CD8-positive, alpha-beta memory T cell (primary cell): ENCODE results near the gene PLCB2. TPM values are rescaled to one million over a fixed set of nuclear protein-coding genes. Genes with fewer than 3 reads are reported as not detected.

Experiments used
- CTCF ChIA-PET: fragments of 350-600 bp; sonication (Branson Sonifier 250); formaldehyde crosslinking; loops from one replicate; lab custom pipeline; 2021; ENCODE audit warnings: antibody characterized with exemption; lab: Charles Lee
- POLR2A ChIA-PET: fragments of 350-600 bp; sonication (Branson Sonifier 250); formaldehyde crosslinking; loops from one replicate; lab custom pipeline; 2021; ENCODE audit warnings: antibody characterized with exemption; lab: Charles Lee
- DNase-seq, 5 donors: peaks; one replicate each; pipeline versions ENCODE4 v3.0.0 to v3.0.0-alpha.2; 2020 to 2022; ENCODE audit warnings: mixed read lengths in 1 of 5
- H3K27ac ChIP-seq: one replicate; pipeline ENCODE4 v1.7.0; 2013; ENCODE audit warnings: low read depth, mild to moderate bottlenecking, low read length, moderate library complexity
- H3K27me3 ChIP-seq: 2 replicates; pipeline ENCODE4 v1.7.0; 2013; ENCODE audit warnings: low read length, mild to moderate bottlenecking; ENCODE audit not compliant: insufficient read depth, poor library complexity, severe bottlenecking
- H3K36me3 ChIP-seq: 2 replicates; pipeline ENCODE4 v1.7.0; 2013; ENCODE audit warnings: mild to moderate bottlenecking, low read length, moderate library complexity; ENCODE audit not compliant: insufficient read depth
- H3K4me1 ChIP-seq: 2 replicates; pipeline ENCODE4 v1.7.0; 2013; ENCODE audit warnings: mild to moderate bottlenecking, low read length, moderate library complexity; ENCODE audit not compliant: insufficient read depth
- H3K4me3 ChIP-seq: 2 replicates; pipeline ENCODE4 v1.7.0; 2013; ENCODE audit warnings: mild to moderate bottlenecking, low read length
- H3K9me3 ChIP-seq: 2 replicates; pipeline ENCODE4 v1.7.0; 2013; ENCODE audit warnings: mild to moderate bottlenecking, low read length
- H3K27ac Mint-ChIP-seq, 8 donors: one replicate each; pipeline ENCODE4 v1.8.0; 2020 to 2021; ENCODE audit warnings: mixed read lengths in 8 of 8, mild to moderate bottlenecking in 6 of 8, inconsistent platforms in 3 of 8, moderate library complexity in 3 of 8
- H3K27me3 Mint-ChIP-seq, 2 donors: one replicate each; pipeline ENCODE4 v1.8.0; 2020 to 2021; ENCODE audit warnings: mixed read lengths in 2 of 2, mild to moderate bottlenecking in 1 of 2, moderate library complexity in 1 of 2
- H3K36me3 Mint-ChIP-seq, 3 donors: one replicate each; pipeline ENCODE4 v1.8.0; 2020 to 2021; ENCODE audit warnings: mixed read lengths in 3 of 3, inconsistent platforms in 1 of 3, mild to moderate bottlenecking in 1 of 3
- H3K4me1 Mint-ChIP-seq, 3 donors: one replicate each; pipeline ENCODE4 v1.8.0; 2020 to 2021; ENCODE audit warnings: mixed read lengths in 3 of 3, inconsistent platforms in 1 of 3, mild to moderate bottlenecking in 1 of 3
- H3K4me3 Mint-ChIP-seq, 7 donors: one replicate each; pipeline ENCODE4 v1.8.0; 2020 to 2021; ENCODE audit warnings: mixed read lengths in 7 of 7, mild to moderate bottlenecking in 6 of 7, moderate library complexity in 4 of 7, inconsistent platforms in 2 of 7
- H3K9me3 Mint-ChIP-seq, 5 donors: one replicate each; pipeline ENCODE4 v1.8.0; 2020 to 2022; ENCODE audit warnings: mixed read lengths in 5 of 5, mild to moderate bottlenecking in 3 of 5, moderate library complexity in 2 of 5, inconsistent platforms in 1 of 5
- polyA plus RNA-seq: library from polyadenylated mRNA; unstranded; fragments of 300-500 nt; fragmentation: Illumina TruSeq; gene quantifications from one replicate; pipeline ENCODE4 v1.2.3, GENCODE V29; 2021
- total RNA-seq, 2 experiments: library from RNA; stranded (reverse); gene quantifications; one replicate each; pipeline ENCODE4 v1.2.3, GENCODE V29; 2021

Gene PLCB2
- total and polyA plus RNA-seq, 3 experiments from 2014 or later: 34.8 to 57.7 (median 57.3) TPM

GRCh38 chr15:40312370-40313158, 4.8 kb upstream of the PLCB2 start:
- Mint-ChIP-seq H3K27ac (peak overlapping the region in 3 of 8 donors; percentile 14 to 95 (median 92)), H3K4me1 (peaks cover 36 to 53% (median 37%) of the 10 kb centered on the region in 3 donors), H3K27me3 (no peaks in the 10 kb centered on the region), H3K36me3 (peaks cover 0 to 5% (median 0%) of the 10 kb centered on the region in 3 donors), H3K9me3 (no peaks in the 10 kb centered on the region), H3K4me3 (peak overlapping the region in 2 of 7 donors; percentile 13 to 86)
- ChIA-PET CTCF (interaction anchor here (0.9 to 12.0 kb wide), 7 partner anchors 7 to 94 kb away, joined by 3 to 258 read pairs (median 23); partner anchors contain the start of genes ANKRD63, CCDC9B, INAFM2 and IVD), POLR2A (interaction anchor here (1.3 kb wide), 1 partner anchor 10 kb away, joined by 7 read pairs; the partner anchor contains the start of gene INAFM2)
- Histone ChIP-seq H3K36me3 (no peaks in the 10 kb centered on the region), H3K4me1 (peaks cover 42% of the 10 kb centered on the region), H3K27ac (no peak overlapping the region), H3K9me3 (no peaks in the 10 kb centered on the region), H3K27me3 (no peaks in the 10 kb centered on the region), H3K4me3 (no peak overlapping the region)
- no peak for DNase-seq

- Histone ChIP-seq H3K4me1 (peaks cover 49% of the 10 kb centered on the region), H3K27me3 (no peaks in the 10 kb centered on the region), H3K9me3 (no peaks in the 10 kb centered on the region), H3K4me3 (no peak overlapping the region), H3K27ac (no peak overlapping the region), H3K36me3 (no peaks in the 10 kb centered on the region)
- H3K4me3 Mint-ChIP-seq: peak overlapping the region in 2 of 7 donors; percentile 61 to 98
- H3K9me3 Mint-ChIP-seq: no peaks in the 10 kb centered on the region
- CTCF ChIA-PET: interaction anchor here (1.0 to 12.0 kb wide), 7 partner anchors 9 to 111 kb away, joined by 3 to 258 read pairs (median 35); partner anchors contain the start of genes ANKRD63, CCDC9B and INAFM2
- no peak for DNase-seq
- no peaks in the 10 kb centered on the region for H3K27me3 Mint-ChIP-seq
- peaks cover 45 to 62% (median 46%) of the 10 kb centered on the region in 3 donors for H3K4me1 Mint-ChIP-seq
- H3K27ac Mint-ChIP-seq: peak overlapping the region in 2 of 8 donors; percentile 58 to 76
- POLR2A ChIA-PET: no interaction called here
- H3K36me3 Mint-ChIP-seq: peaks cover 0 to 5% (median 0%) of the 10 kb centered on the region in 3 donors
These were observed 3.3 kb upstream of the PLCB2 start for GRCh38 chr15:40310993-40311392.

- Histone ChIP-seq H3K27ac (no peak overlapping the region), H3K27me3 (no peaks in the 10 kb centered on the region), H3K36me3 (no peaks in the 10 kb centered on the region), H3K4me1 (peaks cover 56% of the 10 kb centered on the region), H3K9me3 (no peaks in the 10 kb centered on the region), H3K4me3 (no peak overlapping the region)
- Mint-ChIP-seq H3K36me3 (peaks cover 0 to 5% (median 0%) of the 10 kb centered on the region in 3 donors), H3K27me3 (no peaks in the 10 kb centered on the region), H3K4me1 (peaks cover 49 to 65% (median 51%) of the 10 kb centered on the region in 3 donors), H3K9me3 (no peaks in the 10 kb centered on the region), H3K27ac (peak overlapping the region; percentile 73 to 97 (median 88)), H3K4me3 (peak overlapping the region; percentile 74 to 98 (median 97))
- peak; percentile 22 to 74 (median 44) for DNase-seq
- ChIA-PET POLR2A (interaction anchor here (0.7 to 3.5 kb wide), 4 partner anchors 9 to 130 kb away, joined by 3 to 20 read pairs (median 3); partner anchors contain the start of genes BAHD1 and INAFM2), CTCF (interaction anchor here (0.8 to 12.0 kb wide), 15 partner anchors 9 to 112 kb away, joined by 3 to 258 read pairs (median 8); partner anchors contain the start of genes ANKRD63, CCDC9B, INAFM2 and IVD)
These were observed 2.5 kb upstream of the PLCB2 start for GRCh38 chr15:40310001-40310959.

- POLR2A ChIA-PET: interaction anchor here (0.8 to 3.5 kb wide), 3 partner anchors 14 to 131 kb away, joined by 3 to 20 read pairs (median 3); partner anchors contain the start of genes BAHD1 and INAFM2
- Mint-ChIP-seq H3K36me3 (peaks cover 0 to 7% (median 0%) of the 10 kb centered on the region in 3 donors), H3K27ac (peak overlapping the region; percentile 73 to 98 (median 94)), H3K27me3 (no peaks in the 10 kb centered on the region), H3K4me3 (peak overlapping the region; percentile 93 to 98 (median 97)), H3K4me1 (peaks cover 54 to 65% (median 58%) of the 10 kb centered on the region in 3 donors), H3K9me3 (no peaks in the 10 kb centered on the region)
- Histone ChIP-seq H3K9me3 (no peaks in the 10 kb centered on the region), H3K4me1 (peaks cover 55% of the 10 kb centered on the region), H3K27me3 (no peaks in the 10 kb centered on the region), H3K36me3 (no peaks in the 10 kb centered on the region), H3K4me3 (peak overlapping the region; percentile 100), H3K27ac (peak overlapping the region; percentile 85)
- DNase-seq: no peak
- CTCF ChIA-PET: interaction anchor here (0.8 to 12.0 kb wide), 16 partner anchors 9 to 113 kb away, joined by 3 to 258 read pairs (median 8); partner anchors contain the start of genes ANKRD63, CCDC9B, INAFM2 and IVD
These were observed 1.7 kb upstream of the PLCB2 start for GRCh38 chr15:40309344-40309862.

- peak overlapping the region; percentile 93 to 98 (median 97) for H3K4me3 Mint-ChIP-seq
- H3K27ac ChIP-seq: peak overlapping the region; percentile 85
- H3K27me3 ChIP-seq: no peaks in the 10 kb centered on the region
- peaks cover 41% of the 10 kb centered on the region for H3K4me1 ChIP-seq
- H3K36me3 ChIP-seq: no peaks in the 10 kb centered on the region
- peak overlapping the region; percentile 100 for H3K4me3 ChIP-seq
- ChIA-PET CTCF (interaction anchor here (0.9 to 12.0 kb wide), 18 partner anchors 8 to 261 kb away, joined by 3 to 258 read pairs (median 6); partner anchors contain the start of genes ANKRD63, CCDC9B, INAFM2 and IVD), POLR2A (interaction anchor here (0.5 to 3.5 kb wide), 7 partner anchors 10 to 198 kb away, joined by 3 to 20 read pairs (median 3); partner anchors contain the start of genes ANKRD63, BMF and INAFM2)
- no peaks in the 10 kb centered on the region for H3K9me3 ChIP-seq
- H3K4me1 Mint-ChIP-seq: peaks cover 42 to 55% (median 54%) of the 10 kb centered on the region in 3 donors
- peaks cover 0 to 32% (median 0%) of the 10 kb centered on the region in 3 donors for H3K36me3 Mint-ChIP-seq
- no peak for DNase-seq
- H3K9me3 Mint-ChIP-seq: no peaks in the 10 kb centered on the region
- H3K27me3 Mint-ChIP-seq: no peaks in the 10 kb centered on the region
- H3K27ac Mint-ChIP-seq: peak overlapping the region; percentile 77 to 97 (median 94)
These were observed 827 bp downstream of the PLCB2 start for GRCh38 chr15:40306908-40307307.

GRCh38 chr15:40306371-40306770, 1.4 kb downstream of the PLCB2 start:
- Histone ChIP-seq H3K36me3 (no peaks in the 10 kb centered on the region), H3K4me3 (peak overlapping the region; percentile 100), H3K27me3 (no peaks in the 10 kb centered on the region), H3K27ac (peak overlapping the region; percentile 85), H3K9me3 (no peaks in the 10 kb centered on the region), H3K4me1 (peaks cover 41% of the 10 kb centered on the region)
- peak overlapping the region; percentile 77 to 97 (median 94) for H3K27ac Mint-ChIP-seq
- no peaks in the 10 kb centered on the region for H3K9me3 Mint-ChIP-seq
- H3K4me1 Mint-ChIP-seq: peaks cover 42 to 57% (median 54%) of the 10 kb centered on the region in 3 donors
- H3K4me3 Mint-ChIP-seq: peak overlapping the region; percentile 93 to 98 (median 97)
- CTCF ChIA-PET: interaction anchor here (1.6 to 12.0 kb wide), 8 partner anchors 13 to 33 kb away, joined by 9 to 258 read pairs (median 28); partner anchors contain the start of genes ANKRD63, CCDC9B and INAFM2
- POLR2A ChIA-PET: interaction anchor here (1.4 kb wide), 1 partner anchor 10 kb away, joined by 6 read pairs; no protein-coding TSS in a partner anchor
- peaks cover 0 to 38% (median 2%) of the 10 kb centered on the region in 3 donors for H3K36me3 Mint-ChIP-seq
- DNase-seq: no peak
- H3K27me3 Mint-ChIP-seq: no peaks in the 10 kb centered on the region
